GM18907 (cell line): Measurements from ENCODE around the gene EXOSC1.
"Not testable (repeated sequence)": the region's sequence is repeated elsewhere in the genome, so short reads cannot be mapped to it uniquely, and the experiment has no call there.

ENCODE experiments used
- ATAC-seq: cut with Tn5 transposase; IDR thresholded peaks from one replicate; pipeline ENCODE4 v1.9.1; 2021; ENCODE audit warnings: mild to moderate bottlenecking, moderate library complexity; ENCODE audit not compliant: unreplicated experiment

Gene EXOSC1, protein sequence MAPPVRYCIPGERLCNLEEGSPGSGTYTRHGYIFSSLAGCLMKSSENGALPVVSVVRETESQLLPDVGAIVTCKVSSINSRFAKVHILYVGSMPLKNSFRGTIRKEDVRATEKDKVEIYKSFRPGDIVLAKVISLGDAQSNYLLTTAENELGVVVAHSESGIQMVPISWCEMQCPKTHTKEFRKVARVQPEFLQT

DNA sequence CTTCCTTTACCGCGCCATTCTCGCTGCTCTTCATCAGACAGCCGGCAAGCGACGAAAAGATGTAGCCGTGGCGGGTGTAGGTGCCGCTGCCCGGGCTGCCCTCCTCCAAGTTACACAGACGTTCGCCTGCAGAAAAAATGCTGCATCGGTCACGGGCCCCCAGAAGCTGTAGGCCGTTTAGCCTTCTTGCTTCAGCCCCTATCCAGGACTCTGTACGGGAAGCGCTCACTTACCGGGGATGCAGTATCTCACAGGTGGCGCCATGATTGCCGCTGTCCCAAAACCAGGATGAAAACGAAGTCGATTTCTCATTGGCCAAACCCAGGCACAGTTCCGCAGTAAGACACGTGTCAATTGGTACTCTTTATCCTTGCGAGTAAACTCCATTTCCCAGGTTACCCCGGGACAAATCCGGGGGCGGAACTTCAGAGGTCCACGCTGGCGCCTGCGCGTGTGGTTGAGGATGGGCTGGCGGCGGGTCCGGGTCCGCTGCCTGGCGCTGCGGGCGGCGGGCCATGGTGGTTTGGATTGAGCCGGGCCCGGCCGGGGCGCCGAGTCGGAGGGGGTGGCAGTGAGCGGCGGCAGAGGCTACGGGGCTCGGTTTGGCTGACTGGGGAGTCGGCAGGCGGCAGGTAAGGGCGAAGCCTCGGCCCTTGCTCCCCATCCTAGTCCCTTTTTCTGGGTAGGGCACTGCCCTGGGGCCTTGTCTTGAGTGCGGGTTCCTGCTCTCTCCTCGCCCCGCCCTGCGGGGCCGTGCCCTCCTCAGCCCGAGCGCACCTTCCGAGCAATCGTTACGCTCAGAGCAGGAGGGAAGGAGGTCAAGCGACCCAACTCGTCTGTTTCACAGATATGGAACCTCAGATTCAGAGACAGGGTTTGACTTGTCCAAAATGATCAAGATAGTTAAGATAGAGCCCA lies at the start of gene EXOSC1, which contains the start of gene ZDHHC16:
TSS of gene EXOSC1 (minus strand) at position 285 of the 918 bp plus-strand sequence. CDS start at position 264, 21 bp downstream.
TSS of gene ZDHHC16 (plus strand) at position 454 of the 918 bp plus-strand sequence. CDS start 5,501 bp downstream, outside the sequence.
- peak; percentile 96 for ATAC-seq

DNA sequence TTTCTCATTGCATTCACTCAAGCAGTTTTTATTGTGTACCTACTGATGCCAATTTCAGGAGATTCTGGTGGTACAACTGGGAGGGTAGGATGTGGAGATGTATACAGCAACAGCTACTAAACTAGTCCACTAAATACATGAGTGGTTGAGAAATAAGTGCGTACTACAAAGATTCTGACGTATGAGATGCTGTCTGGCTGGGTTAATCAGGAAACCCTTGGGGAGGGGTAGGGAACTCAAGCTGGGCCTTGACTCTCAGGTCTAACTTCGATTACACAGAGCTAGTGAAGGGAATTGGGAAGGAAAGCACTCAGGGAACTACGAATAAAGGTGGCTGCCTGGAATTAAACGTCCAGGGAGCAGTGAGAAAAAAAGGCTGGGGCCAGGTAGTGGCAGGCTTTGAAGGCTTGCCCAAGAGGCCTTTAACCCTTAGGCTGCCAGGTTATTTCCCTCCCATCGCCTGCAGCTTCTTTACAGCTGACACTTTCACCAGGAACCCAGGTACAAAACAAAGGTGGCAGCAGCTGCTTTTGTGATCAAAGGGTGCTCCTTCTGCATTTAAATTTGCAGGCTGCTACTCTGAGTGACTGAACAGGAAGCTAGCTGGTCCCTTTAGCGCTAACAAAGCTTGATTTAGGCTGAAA lies 49.2 kb upstream of the EXOSC1 start:
- no peak for ATAC-seq

DNA sequence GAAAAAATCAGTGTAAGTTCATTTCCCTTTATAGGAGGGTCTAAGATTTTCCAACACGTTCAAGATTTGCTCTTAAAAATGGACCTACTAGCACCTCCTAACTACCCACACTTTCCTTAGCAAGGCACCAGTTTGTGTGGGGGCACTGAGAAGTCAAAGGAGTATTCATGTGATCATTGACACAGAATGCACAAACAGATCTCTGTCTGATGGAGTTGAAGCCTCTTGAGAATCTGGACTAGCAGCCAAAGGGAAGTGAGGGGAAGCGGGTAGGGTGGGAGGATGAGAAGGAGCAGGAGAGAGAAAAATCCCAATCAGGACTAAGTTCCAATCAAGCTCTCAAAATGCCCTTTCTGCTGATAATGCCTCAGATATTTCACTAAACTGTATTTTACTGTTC lies 48.3 kb upstream of the EXOSC1 start:
- ATAC-seq, result no peak

DNA sequence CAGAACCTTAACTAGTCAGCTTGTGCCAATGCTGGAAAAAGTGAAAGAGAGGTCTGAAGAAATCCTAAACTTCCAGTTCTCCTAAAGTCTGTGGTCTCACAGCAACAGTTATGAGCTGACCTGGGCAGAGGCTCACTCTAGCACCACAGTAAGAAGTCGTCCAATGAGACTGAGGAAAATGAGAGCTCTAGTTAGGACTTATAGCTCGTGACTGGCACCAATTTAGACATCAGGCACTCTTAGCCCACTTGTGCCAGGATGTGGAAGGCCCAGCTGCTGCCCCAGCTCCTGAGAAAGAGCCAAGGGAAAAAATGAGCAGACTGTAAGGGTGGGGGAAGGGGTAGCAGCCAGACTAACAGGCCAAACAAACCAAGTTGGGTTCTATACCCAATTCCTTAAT lies 44.8 kb upstream of the EXOSC1 start:
- ATAC-seq, result no peak

DNA sequence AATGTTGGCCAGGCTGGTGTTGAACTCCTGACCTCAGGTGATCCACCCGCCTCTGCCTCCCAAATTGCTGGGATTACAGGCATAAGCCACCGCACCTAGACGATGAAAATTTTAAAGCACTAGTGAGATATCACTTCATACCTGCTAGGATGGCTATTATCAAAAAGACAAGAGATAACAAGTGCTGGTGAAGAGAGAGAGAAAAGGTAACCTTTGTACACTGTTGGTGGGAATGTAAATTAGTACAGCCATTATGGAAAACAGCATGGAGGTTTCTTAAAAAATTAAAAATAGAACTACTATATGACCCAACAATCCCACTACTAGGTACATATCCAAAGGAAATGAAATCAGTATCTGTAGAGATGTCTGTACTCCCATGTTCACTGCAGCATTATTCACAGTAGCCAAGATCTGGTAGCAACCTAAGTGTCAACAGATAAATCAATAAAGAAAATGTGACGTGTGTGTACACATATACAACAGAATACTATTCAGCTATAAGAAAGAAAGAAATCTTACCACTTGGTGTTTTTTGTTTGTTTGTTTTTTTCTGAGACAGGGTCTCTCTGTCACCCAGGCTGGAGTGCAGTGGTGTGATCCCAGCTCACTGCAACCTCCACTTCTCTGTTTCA lies 40.0 kb upstream of the EXOSC1 start:
- no peak for ATAC-seq

DNA sequence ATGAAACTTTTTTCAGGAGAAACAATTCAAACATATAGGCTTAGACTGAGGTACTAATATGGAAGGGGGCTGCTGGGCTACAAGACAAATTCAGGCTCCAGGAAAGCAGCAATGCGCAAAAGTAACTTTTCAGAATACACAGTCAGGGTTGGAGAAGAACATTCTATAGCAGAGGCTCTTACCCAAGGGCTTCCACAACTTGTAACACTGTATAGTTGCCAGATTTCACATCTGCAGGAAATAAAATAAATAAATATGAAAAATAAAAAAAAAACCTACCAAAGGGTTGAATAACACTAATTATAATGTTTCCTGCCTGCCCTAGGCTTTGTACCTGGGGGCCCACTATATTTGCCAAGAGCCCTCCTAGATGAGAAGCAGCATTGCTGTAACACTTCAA lies 38.1 kb upstream of the EXOSC1 start:
- ATAC-seq, result no peak

DNA sequence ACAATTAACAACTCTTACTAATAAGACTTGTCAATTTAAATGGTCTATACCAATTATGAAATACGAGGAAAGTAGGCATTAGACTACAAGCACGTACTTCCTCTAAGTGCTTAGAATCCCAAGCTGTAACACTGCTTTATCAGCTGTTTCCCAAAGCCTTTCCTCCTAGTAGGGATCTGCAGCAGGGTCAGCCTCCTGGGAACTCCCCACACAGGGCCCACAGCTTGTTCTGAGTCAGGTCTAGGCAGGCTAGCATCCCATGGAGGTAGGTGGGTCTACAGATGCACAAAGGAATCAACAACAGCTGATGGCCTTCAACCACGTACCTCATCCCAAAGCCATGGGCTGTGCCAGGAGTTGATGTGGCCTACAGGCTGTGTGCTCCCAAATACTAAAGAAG lies 37.7 kb upstream of the EXOSC1 start:
- no peak for ATAC-seq

DNA sequence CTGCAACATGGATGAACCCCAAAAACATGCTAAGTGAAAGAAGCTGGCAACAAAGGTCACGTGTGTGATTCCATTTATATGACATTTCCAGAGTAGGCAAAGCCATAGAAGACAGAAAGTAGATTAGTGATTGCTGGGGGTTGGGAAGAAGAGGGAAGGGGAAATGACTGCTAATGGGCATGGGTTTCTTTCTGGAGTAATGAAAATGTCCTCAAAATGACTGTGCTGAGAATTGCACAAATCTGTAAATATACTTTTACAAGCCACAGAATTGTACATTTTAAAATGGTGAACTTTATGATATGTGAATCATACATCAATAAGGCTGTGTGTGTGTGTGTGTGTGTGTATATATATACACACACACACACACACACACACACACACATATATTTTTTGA lies 36.6 kb upstream of the EXOSC1 start:
- ATAC-seq, result no peak

DNA sequence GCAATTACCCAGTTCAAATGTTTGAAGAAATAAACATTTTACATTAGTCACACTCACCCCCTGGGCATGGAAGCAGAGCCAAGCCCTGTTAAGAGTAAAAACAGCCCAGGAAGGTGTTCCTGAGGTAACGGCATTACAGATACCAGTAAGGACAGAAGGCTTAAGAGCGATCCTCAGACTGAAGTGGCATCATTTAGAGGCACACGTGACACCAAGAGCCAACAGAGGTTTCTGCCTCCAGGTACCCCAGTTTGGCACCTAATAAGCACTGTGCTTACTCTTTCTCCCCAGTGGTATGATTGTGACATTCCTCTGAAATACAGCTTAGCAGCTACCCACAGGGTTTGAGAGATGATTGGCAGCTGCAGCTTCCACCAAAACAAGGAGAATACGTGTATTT lies 35.3 kb upstream of the EXOSC1 start:
- ATAC-seq, result no peak

DNA sequence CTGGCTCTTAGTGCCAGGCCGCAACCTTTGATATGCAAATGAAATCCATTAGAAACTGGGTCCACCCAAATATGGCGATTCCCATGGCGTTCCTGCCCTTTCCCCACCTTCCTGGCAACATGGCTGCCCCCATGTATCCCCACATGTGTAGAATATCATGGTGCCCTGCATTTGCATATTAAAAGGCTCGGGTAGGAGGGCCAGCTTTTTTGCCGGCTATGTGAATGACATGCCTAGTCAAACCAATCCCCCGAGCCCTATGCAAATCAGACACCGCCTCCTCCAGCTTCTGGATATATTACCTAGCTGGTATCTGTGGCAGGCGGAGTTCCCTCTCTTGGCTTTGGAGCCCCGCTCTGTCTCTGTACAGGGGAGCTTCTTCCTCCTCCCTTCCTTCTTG lies 34.1 kb upstream of the EXOSC1 start:
- ATAC-seq, result no peak

DNA sequence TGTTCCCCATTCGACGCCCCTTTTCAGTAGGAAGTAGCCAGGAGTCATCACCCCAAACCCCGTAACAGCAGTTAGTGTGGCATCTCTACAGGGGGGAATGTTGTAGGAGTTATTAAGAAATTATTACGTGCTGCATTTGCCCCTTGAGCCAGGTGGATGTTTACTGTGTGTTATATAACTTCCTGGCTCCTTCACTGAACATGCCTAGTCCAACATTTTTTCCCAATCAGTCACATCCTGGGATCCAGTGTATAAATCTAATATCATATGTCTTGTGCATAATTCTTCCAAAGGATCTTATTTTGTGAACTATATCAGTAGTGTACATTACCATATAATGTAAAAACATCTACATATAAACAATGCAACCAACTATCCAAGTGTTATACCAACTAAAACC lies 33.6 kb upstream of the EXOSC1 start:
- ATAC-seq, result not testable (repeated sequence)

DNA sequence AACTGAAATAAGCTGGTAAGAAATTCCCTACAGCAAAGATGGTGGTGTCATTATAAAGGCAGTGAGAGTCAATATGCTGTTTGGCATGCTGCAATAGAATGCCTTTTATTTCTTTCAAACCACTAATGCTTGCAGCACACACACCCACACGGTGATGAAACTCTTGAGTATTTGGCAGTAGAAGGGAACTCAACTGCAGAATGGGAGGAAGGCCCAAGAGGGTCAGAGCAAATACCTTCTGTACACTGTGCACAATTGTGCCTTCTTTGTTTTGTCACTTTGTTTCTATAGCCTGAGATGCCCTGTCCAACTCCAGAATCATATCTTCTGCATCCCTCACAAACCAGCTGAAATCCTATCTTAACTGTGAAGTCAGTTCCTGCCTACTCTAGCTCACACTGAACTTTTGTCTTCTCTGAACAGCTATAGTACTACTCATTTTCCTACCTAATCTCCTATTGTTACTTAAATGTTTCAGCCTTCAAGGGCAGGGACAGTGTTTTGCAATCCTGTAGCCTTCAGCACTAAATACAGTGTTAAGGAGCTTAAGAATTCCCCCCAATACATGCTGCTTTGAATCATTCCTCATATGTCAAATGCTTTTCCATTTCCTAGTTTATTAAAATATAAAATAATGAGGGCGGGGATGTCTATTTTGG lies 30.3 kb upstream of the EXOSC1 start:
- ATAC-seq, result no peak

DNA sequence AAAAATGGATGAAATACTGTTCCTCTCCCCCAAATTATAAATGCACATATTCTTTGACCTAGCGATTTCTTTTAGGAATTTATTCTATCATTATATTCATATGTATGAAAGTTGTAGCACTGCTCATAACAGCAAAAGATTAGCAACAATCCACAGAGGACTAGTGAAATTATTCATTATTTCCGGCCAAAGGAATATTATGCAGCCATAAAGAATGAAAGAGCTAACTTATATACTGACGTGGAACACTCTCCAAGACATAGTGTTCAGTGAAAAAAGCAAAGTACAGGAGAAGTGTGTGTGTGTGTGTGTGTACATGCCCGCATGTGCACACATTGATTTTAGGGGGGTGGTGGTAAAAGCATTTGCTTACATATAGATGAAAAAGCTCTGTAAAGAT lies 29.1 kb upstream of the EXOSC1 start:
- no peak for ATAC-seq

DNA sequence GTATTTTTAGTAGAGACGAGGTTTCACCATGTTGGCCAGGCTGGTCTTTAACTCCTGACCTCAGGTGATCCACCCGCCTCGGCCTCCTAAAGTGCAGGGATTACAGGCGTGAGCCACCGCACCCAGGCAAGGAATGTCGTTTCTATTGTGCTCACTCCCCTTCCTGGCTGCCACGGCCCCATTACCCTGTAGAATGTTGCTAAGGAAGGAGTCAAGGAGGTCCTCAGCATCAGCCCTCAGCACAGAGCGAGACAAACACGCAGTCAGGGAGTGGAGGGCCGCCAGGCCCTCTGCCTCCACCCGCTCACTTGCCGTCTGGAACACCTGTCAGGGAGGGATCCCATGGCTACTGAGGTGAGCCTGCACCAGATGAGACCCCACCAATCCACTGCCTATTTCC lies 23.0 kb upstream of the EXOSC1 start:
- ATAC-seq, result not testable (repeated sequence)

DNA sequence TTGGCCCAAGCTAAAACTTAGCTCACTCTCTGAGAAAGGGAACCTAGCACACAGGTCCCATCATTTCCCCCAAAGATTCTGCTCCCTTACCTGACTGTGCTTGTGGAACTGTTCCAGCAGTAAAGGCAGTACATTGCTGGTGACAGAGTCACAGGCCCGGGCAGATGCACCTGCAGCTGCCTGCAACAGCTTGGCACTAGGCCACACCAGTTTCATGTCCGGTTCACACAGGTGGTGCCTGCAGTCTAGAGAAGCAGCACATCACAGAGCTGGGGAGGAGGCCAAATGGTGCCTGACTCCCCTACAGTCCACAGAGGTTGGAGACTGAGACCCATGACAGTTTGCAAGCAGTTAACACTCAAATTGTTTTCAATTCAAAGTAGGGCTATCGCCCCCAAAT lies 22.4 kb upstream of the EXOSC1 start:
- no peak for ATAC-seq

DNA sequence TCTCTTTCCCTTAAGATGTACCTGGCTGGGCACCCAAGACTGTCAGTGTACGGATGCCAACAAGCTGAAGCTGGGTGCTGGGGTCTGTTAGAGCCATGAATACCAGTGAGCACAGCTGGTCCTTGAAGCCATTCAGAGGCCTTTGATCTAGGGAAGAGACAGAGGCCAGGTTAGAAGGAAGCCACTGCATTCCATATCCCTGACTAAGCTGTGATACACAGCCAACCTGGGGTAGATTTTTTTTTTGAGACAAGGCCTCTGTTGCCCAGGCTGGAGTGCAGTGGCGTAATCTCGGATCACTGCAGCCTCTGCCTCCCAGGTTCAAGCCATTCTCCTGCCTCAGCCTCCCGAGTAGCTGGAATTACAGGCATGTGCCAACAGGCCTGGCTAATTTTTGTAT lies 20.9 kb upstream of the EXOSC1 start:
- ATAC-seq, result no peak

DNA sequence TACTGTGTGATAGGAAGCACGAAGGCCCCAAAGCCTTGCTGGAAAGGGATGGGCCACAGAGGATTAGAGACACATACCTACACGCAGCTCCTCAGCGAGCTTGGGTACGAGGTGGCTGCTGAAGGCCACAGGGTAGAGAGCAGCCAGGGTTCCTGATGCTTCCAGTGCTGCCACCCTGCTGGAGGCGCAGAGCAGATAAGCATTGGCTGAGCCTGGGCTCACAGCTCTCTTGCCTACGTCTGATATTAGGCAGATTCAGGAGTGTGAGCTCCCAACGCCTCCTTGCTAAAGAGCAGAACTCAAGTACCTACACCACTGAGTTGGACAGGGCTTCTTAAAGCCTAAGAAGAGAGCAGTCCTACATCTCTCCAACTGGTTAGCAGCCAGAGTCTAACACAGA lies 20.2 kb upstream of the EXOSC1 start:
- ATAC-seq, result no peak

DNA sequence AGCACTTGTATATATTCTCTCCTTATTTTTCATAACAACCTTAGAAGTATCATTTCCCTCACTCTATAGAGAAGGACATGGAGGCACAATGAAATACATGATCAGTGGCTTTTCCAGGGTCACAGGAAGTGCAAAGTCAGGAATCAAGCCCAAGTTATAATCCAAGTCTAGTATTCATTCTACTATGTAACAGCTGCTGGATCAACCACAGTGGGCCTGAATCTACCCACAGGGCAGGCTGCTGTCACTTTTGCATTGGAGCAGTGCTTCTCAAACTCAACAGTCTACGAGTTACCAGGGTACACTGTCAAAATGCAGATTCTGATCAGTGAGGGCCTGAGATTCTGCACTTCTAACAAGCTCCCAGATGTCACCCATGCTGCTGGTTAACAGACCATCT lies 18.4 kb upstream of the EXOSC1 start:
- ATAC-seq, result no peak

DNA sequence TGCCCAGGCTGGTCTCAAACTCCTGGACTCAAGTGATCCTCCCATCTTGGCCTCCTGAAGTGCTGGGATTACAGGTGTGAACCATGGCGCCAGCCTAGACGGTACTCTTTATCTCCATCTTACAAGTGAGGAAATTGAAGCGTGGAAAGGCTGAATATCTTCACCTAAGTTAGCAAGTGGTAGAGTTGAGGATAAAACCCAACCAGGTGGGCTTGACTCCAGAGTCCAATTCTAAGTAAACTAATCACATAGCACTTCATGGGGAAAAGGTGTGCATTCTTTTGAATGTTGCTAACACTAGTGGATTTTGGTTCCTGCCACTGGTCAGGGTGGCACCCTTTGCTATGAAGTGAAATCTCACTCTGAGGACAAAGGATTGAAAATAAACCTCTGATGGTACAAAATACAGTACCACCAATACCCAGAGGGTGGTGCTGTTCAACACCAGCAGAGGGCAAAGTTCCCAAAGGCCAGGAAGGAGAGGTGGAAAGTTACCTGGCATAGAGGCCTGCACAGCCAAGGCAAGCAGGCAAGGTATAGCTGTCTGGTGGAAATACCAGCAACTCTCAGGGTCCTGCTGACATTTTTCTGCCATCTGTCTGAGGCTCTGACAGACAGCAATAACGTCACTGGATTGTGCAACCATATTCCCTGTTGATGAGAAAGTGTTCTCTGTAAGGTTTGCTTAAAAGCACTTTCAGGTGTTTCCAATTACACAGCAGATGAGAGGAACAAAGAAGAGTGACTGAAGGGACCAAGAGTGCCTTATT lies 17.7 kb upstream of the EXOSC1 start:
- peak; percentile 43 for ATAC-seq

DNA sequence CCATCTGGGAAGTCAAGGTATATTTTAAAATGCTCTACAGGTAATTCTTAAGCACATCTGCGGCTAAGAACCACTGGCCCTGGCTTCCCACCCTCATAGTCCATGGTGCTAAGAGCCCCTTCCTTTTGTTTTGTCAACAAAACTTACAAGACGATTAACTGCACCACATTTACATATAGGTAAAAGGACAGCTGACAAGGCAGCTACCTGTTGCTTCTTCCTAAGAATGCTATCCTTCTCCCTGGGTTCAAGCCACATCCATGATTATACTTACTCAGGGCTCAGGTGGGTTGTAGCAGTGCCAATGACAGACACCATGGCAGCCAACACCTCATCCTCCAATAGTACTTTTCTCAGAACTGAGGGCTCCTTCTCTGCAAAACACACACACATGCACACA lies 16.5 kb upstream of the EXOSC1 start:
- ATAC-seq, result no peak
